HL-60 (cell line): Measurements from ENCODE around the gene ZNF709.

Source experiments
- DNase-seq, 2 experiments: peaks; one replicate each; pipeline ENCODE4 v3.0.0-alpha.2; 2010 to 2020; ENCODE audit warnings: low read depth in 1 of 2, low spot score in 1 of 2
- H3K27ac ChIP-seq: fragments of 250-450 bp; sonication (Bioruptor Pico); replicated peaks from 2 replicates; pipeline ENCODE4 v1.5.1; 2020; ENCODE audit warnings: mild to moderate bottlenecking, moderate library complexity
- H3K27me3 ChIP-seq: fragments of 250-450 bp; sonication (Bioruptor Pico); 2 replicates; pipeline ENCODE4 v1.5.1; 2021; ENCODE audit warnings: mild to moderate bottlenecking, moderate library complexity; ENCODE audit not compliant: insufficient read depth, poor library complexity, severe bottlenecking
- H3K4me3 ChIP-seq: replicated peaks from 2 replicates; pipeline ENCODE4 v1.5.1; 2011; ENCODE audit warnings: mild to moderate bottlenecking, control low read depth, low read length; ENCODE audit not compliant: insufficient read depth
- CTCF ChIP-seq: IDR thresholded peaks from one replicate; pipeline ENCODE4 v1.5.1; 2011; ENCODE audit warnings: low read length, control low read depth, inconsistent platforms; ENCODE audit not compliant: insufficient read depth
- GABPA ChIP-seq: IDR thresholded peaks from 2 replicates; pipeline ENCODE4 v1.6.1; 2012; ENCODE audit warnings: low read depth
- POLR2AphosphoS5 ChIP-seq: IDR thresholded peaks from 2 replicates; pipeline ENCODE4 v1.6.1; 2012; ENCODE audit warnings: low read depth
- SPI1 ChIP-seq: IDR thresholded peaks from 2 replicates; pipeline ENCODE4 v1.6.1; 2012; ENCODE audit warnings: low read depth, mild to moderate bottlenecking, borderline replicate concordance
- TF ChIP-seq, protein P1 (sequence below): IDR thresholded peaks from 2 replicates; pipeline ENCODE4 v1.6.1; 2012; ENCODE audit warnings: low read depth; ENCODE audit not compliant: insufficient replicate concordance

The ZNF709 gene

GRCh38 chr19:12485052-12485416 lies 418 bp upstream of the ZNF709 start:
- Histone ChIP-seq H3K4me3 (no peak overlapping the region), H3K27ac (no peak overlapping the region)
- no peak for DNase-seq

DNA sequence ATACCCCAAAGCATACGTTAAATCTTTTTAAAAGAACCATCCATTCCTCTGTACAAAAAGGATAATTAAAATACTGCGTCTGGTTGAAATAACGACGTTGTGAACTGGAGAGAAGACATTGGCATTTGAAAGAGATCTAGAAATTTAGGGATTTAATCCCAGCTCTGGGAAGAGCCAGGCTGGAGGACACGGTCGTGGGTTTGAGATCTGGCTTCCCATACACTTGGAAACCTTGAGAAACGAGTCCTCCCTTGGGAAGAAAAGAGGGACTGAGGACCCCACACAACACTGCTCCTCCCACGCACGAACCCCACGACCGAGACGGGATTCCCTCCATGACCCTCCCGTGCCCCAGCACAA lies 625 bp downstream of the ZNF709 start:
- TF ChIP-seq GABPA (no peak), SPI1 (no peak), CTCF (no peak), POLR2AphosphoS5 (no peak)
- TF ChIP-seq, protein P1, sequence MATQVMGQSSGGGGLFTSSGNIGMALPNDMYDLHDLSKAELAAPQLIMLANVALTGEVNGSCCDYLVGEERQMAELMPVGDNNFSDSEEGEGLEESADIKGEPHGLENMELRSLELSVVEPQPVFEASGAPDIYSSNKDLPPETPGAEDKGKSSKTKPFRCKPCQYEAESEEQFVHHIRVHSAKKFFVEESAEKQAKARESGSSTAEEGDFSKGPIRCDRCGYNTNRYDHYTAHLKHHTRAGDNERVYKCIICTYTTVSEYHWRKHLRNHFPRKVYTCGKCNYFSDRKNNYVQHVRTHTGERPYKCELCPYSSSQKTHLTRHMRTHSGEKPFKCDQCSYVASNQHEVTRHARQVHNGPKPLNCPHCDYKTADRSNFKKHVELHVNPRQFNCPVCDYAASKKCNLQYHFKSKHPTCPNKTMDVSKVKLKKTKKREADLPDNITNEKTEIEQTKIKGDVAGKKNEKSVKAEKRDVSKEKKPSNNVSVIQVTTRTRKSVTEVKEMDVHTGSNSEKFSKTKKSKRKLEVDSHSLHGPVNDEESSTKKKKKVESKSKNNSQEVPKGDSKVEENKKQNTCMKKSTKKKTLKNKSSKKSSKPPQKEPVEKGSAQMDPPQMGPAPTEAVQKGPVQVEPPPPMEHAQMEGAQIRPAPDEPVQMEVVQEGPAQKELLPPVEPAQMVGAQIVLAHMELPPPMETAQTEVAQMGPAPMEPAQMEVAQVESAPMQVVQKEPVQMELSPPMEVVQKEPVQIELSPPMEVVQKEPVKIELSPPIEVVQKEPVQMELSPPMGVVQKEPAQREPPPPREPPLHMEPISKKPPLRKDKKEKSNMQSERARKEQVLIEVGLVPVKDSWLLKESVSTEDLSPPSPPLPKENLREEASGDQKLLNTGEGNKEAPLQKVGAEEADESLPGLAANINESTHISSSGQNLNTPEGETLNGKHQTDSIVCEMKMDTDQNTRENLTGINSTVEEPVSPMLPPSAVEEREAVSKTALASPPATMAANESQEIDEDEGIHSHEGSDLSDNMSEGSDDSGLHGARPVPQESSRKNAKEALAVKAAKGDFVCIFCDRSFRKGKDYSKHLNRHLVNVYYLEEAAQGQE: no peak
- no peak overlapping the region for H3K4me3 ChIP-seq
- no peak overlapping the region for H3K27ac ChIP-seq
- no peaks in the 10 kb centered on the region for H3K27me3 ChIP-seq
- DNase-seq: no peak

More at GRCh38 chr19:12485052-12485416, 418 bp upstream of the ZNF709 start:
- H3K27me3 ChIP-seq: no peaks in the 10 kb centered on the region
- TF ChIP-seq POLR2AphosphoS5: no peak
- no peak for TF ChIP-seq CTCF
- TF ChIP-seq, protein P1: no peak
- TF ChIP-seq GABPA: no peak
- no peak for TF ChIP-seq SPI1

DNA sequence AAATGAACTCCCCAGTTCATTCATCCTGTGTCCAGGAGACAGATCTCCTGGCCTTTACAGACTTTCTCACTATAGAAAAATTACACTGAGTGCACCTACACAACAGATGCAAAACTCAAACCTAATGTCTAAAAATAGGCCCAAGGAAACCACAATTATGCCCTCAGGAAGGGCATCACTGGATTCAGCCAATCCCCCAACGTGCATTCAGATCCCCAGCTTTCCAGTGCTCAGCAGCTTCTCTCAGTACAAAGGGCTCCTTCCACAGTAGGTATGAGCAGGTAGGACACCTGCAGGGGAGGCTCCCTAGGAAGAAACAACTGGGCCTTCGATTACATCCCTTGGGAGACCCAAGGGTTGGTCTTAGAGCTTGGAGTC lies 2.1 kb downstream of the ZNF709 start:
- Histone ChIP-seq H3K27me3 (no peaks in the 10 kb centered on the region), H3K4me3 (no peak overlapping the region), H3K27ac (no peak overlapping the region)
- DNase-seq: no peak
- no peak for TF ChIP-seq POLR2AphosphoS5
- no peak for TF ChIP-seq CTCF

GRCh38 chr19:12481781-12482508 lies 2.7 kb downstream of the ZNF709 start:
- Histone ChIP-seq H3K4me3 (no peak overlapping the region), H3K27me3 (no peaks in the 10 kb centered on the region), H3K27ac (no peak overlapping the region)
- no peak for DNase-seq
- TF ChIP-seq GABPA (no peak), CTCF (no peak), SPI1 (no peak), POLR2AphosphoS5 (no peak)
- TF ChIP-seq, protein P1: no peak
